GM12878 (cell line): ENCODE results near the gene TMEM63B. TPM values are rescaled to one million over a fixed set of nuclear protein-coding genes. Genes with fewer than 3 reads are reported as not detected.

Experiments
- ATAC-seq: fragments of 200-7000 bp; cut with Tn5 transposase; 3 replicates; pipeline ENCODE4 v1.9.1; 2020; ENCODE audit warnings: mild to moderate bottlenecking, moderate library complexity
- BruUV-seq: library from RNA; stranded (reverse); fragments of 400-500 nt; replicated peaks from 2 replicates; lab custom pipeline; 2021; lab: Mats Ljungman, UMichigan
- CTCF ChIA-PET: fragments of 300-600 bp; sonication (Branson Sonifier 250); formaldehyde crosslinking; extraction: SDS; loops from one replicate; lab custom pipeline; 2021; ENCODE audit warnings: inconsistent platforms; lab: Yijun Ruan, JAX
- POLR2A ChIA-PET: fragments of 350-600 bp; formaldehyde crosslinking; extraction: SDS; loops from one replicate; lab custom pipeline; 2021; ENCODE audit warnings: inconsistent platforms; lab: Charles Lee
- RAD21 ChIA-PET: fragments of 300-600 bp; sonication (Branson Sonifier 250); formaldehyde crosslinking; loops from one replicate; lab custom pipeline; 2023; ENCODE audit warnings: antibody characterized with exemption; ENCODE audit not compliant: unreplicated experiment; lab: Charles Lee
- SMC1A ChIA-PET: fragments of 300-600 bp; sonication (Branson Sonifier 250); formaldehyde crosslinking; loops from one replicate; lab custom pipeline; 2023; ENCODE audit not compliant: unreplicated experiment, uncharacterized antibody; lab: Charles Lee
- DNase-seq: peaks from one replicate; pipeline ENCODE4 v3.0.0-alpha.2; 2011; ENCODE audit warnings: low read depth, low spot score
- FAIRE-seq: peaks from 3 replicates; lab custom pipeline; 2011; peaks lifted over from hg19 to GRCh38; lab: Jason Lieb, UNC
- H2AFZ ChIP-seq: 2 replicates; pipeline ENCODE4 v1.6.0; 2011; ENCODE audit warnings: low read depth, low read length, control low read depth; ENCODE audit not compliant: control insufficient read depth
- H3K27ac ChIP-seq: 2 replicates; pipeline ENCODE4 v1.5.1; 2011; ENCODE audit warnings: control low read depth; ENCODE audit not compliant: control insufficient read depth, insufficient read depth
- H3K27me3 ChIP-seq, 2 experiments: replicated peaks in 1 of 2; 2 replicates each; pipeline versions ENCODE4 v1.6.0 to v1.6.1; 2011; ENCODE audit warnings: low read length in 1 of 2; ENCODE audit not compliant: control insufficient read depth in 2 of 2, insufficient read depth in 2 of 2
- H3K36me3 ChIP-seq, 2 experiments: 2 replicates each; pipeline ENCODE4 v1.5.1; 2011; ENCODE audit warnings: low read length in 1 of 2; ENCODE audit not compliant: control insufficient read depth in 2 of 2, insufficient read depth in 2 of 2
- H3K4me1 ChIP-seq: 2 replicates; pipeline ENCODE4 v1.6.1; 2011; ENCODE audit warnings: mild to moderate bottlenecking, low read length, moderate library complexity, mixed read lengths; ENCODE audit not compliant: control insufficient read depth, insufficient read depth
- H3K4me2 ChIP-seq: 2 replicates; pipeline ENCODE4 v1.6.0; 2011; ENCODE audit warnings: control low read depth; ENCODE audit not compliant: control insufficient read depth, insufficient read depth
- H3K4me3 ChIP-seq: fragments of 200-600 bp; sonication (generic); 2 replicates; pipeline ENCODE4 v1.5.1; 2016
- H3K79me2 ChIP-seq: 2 replicates; pipeline ENCODE4 v1.6.0; 2011; ENCODE audit warnings: low read length; ENCODE audit not compliant: control insufficient read depth, insufficient read depth
- H3K9ac ChIP-seq: 2 replicates; pipeline ENCODE4 v1.8.0; 2011; ENCODE audit warnings: low read length, control low read depth, mixed read lengths; ENCODE audit not compliant: control insufficient read depth, insufficient read depth
- H3K9me3 ChIP-seq: replicated peaks from 3 replicates; pipeline ENCODE4 v1.5.1; 2011; ENCODE audit warnings: mild to moderate bottlenecking, low read length; ENCODE audit not compliant: control insufficient read depth, insufficient read depth
- H4K20me1 ChIP-seq: 2 replicates; pipeline ENCODE4 v1.6.0; 2011; ENCODE audit not compliant: control insufficient read depth, insufficient read depth
- BCL3 ChIP-seq: IDR thresholded peaks from 2 replicates; pipeline ENCODE4 v1.6.1; 2011; ENCODE audit warnings: borderline replicate concordance, low read depth, mild to moderate bottlenecking, moderate library complexity, low read length; ENCODE audit not compliant: insufficient read depth, poor library complexity, severe bottlenecking
- BHLHE40 ChIP-seq, 2 experiments: fragments of 450-650 bp in 1 of 2; IDR thresholded peaks; 2 replicates each; pipeline ENCODE4 v1.6.1; 2011 to 2017; ENCODE audit warnings: low read depth in 2 of 2, borderline replicate concordance in 1 of 2, improper control_type of control experiment in 1 of 2, low read length in 1 of 2, mild to moderate bottlenecking in 1 of 2
- CTCF ChIP-seq, 3 experiments: IDR thresholded peaks in 2 of 3; conservative IDR thresholded peaks in 1 of 3; 2 replicates each; pipeline ENCODE4 v1.5.1; 2011; ENCODE audit warnings: low read depth in 3 of 3, low read length in 3 of 3, mild to moderate bottlenecking in 3 of 3, control low read depth in 2 of 3, moderate library complexity in 2 of 3, inconsistent platforms in 1 of 3, mixed read lengths in 1 of 3; ENCODE audit not compliant: control insufficient read depth in 2 of 3, insufficient read depth in 1 of 3; ENCODE audit errors: extremely low read depth in 1 of 3
- FOS ChIP-seq: IDR thresholded peaks from 3 replicates; pipeline ENCODE4 v1.6.1; 2011; ENCODE audit warnings: borderline replicate concordance; ENCODE audit not compliant: insufficient read length; ENCODE audit errors: extremely low read depth
- PML ChIP-seq: IDR thresholded peaks from 2 replicates; pipeline ENCODE4 v1.6.1; 2012; ENCODE audit warnings: low read length, inconsistent platforms
- SRF ChIP-seq, 2 experiments: IDR thresholded peaks; 2 replicates each; pipeline ENCODE4 v1.6.1; 2011; ENCODE audit warnings: low read depth in 2 of 2, low read length in 2 of 2, mild to moderate bottlenecking in 1 of 2, moderate library complexity in 1 of 2
- SUZ12 ChIP-seq: fragments of 200-600 bp; sonication (generic); IDR thresholded peaks from one replicate; pipeline ENCODE4 v1.6.1; 2018; ENCODE audit warnings: antibody characterized with exemption, mild to moderate bottlenecking; ENCODE audit not compliant: unreplicated experiment
- WGBS: methylation state at CpG from one replicate; pipeline ENCODE4 v1.1.6; 2016; ENCODE audit warnings: low lambda C conversion rate; ENCODE audit not compliant: insufficient replicate concordance, insufficient coverage; ENCODE audit errors: missing lambda C conversion rate; 5-methylcytosine and 5-hydroxymethylcytosine counted together
- in situ Hi-C: fragments of 300-500 bp; cut with MboI; formaldehyde crosslinking; loops from 9 replicates; pipeline ENCODE4 v1.14.3; 2018; ENCODE audit warnings: mixed read lengths
- intact Hi-C: fragments of 100-400 bp; cut with micrococcal nuclease; formaldehyde crosslinking; loops from one replicate; pipeline ENCODE4 v1.14.2; 2022; ENCODE audit not compliant: unreplicated experiment
- polyA plus RNA-seq, 11 experiments: library from polyadenylated mRNA; depleted of rRNA in 4 of 11; unstranded in 6 of 11; stranded (reverse) in 5 of 11; fragments of >200 nt; fragmentation: Nextera tagmentation in 4 of 11; fragmentation: Illumina TruSeq in 1 of 11; extraction: Ambion mirVana in 4 of 11; extraction: Trizol in 1 of 11; gene quantifications; 1 replicate in 1 of 11; 2 replicates in 10 of 11; pipeline versions ENCODE4 v1.2.1 to v1.2.3, GENCODE V29; 2011 to 2016; ENCODE audit warnings: inconsistent platforms in 2 of 11, missing spikeins in 2 of 11, low read depth in 1 of 11
- total RNA-seq, 4 experiments: library from RNA; depleted of rRNA in 3 of 4; stranded (reverse); fragments of >200 nt in 3 of 4; fragmentation: Illumina TruSeq in 1 of 4; extraction: Trizol in 1 of 4; gene quantifications; 2 replicates each; pipeline versions ENCODE4 v1.2.1 to v1.2.3, GENCODE V29; 2013 to 2021

Gene TMEM63B
- total and polyA plus RNA-seq, 10 of the 15 experiments (the other 5 are each of a cell fraction or from before 2014, with no cell fraction given) = 0.09 to 15.0 (median 7.1) TPM; not detected in 1

- H3K9ac ChIP-seq = no peak overlapping the region
- TF ChIP-seq BCL3 (no peak), PML (no peak), CTCF (IDR thresholded peaks at IDR 0.05 in 2 of 3, conservative IDR thresholded peaks at IDR 0.05 in 1 of 3; ENCODE audit: control insufficient read depth in 2 of 3, extremely low read depth in 1 of 3, insufficient read depth in 1 of 3, low read depth in 3 of 3, low read length in 3 of 3) (peak in 2 of 3 experiments; percentile 16 to 19; a peak in 2 of 6 replicates), SRF (IDR thresholded peaks at IDR 0.05; ENCODE audit: low read depth in 2 of 2, low read length in 2 of 2) (no peak), SUZ12 (no peak), FOS (no peak), BHLHE40 (IDR thresholded peaks at IDR 0.05; ENCODE audit: borderline replicate concordance in 1 of 2, low read depth in 2 of 2, low read length in 1 of 2) (no peak)
- ATAC-seq (no peak; the same call in 2 of the 3 replicates), FAIRE-seq (no peak), DNase-seq (no peak)
- H3K4me3 ChIP-seq = no peak overlapping the region
- no peaks in the 10 kb centered on the region for H3K9me3 ChIP-seq
- H4K20me1 ChIP-seq = peaks cover 3% of the 10 kb centered on the region; the same call in 1 of the 2 replicates
- POLR2A ChIA-PET = no interaction called here
- intact Hi-C loops = no loop called here
- H3K36me3 ChIP-seq = peaks cover 20 to 29% of the 10 kb centered on the region in 2 experiments
- RAD21 ChIA-PET = no interaction called here
- no peaks in the 10 kb centered on the region for H3K4me1 ChIP-seq
- H2AFZ ChIP-seq = no peak overlapping the region
- no peak overlapping the region for H3K4me2 ChIP-seq
- no peaks in the 10 kb centered on the region for H3K27me3 ChIP-seq
- in situ Hi-C loops = no loop called here
- peaks cover 24% of the 10 kb centered on the region for H3K79me2 ChIP-seq
- no TSS peak for BruUV-seq
- SMC1A ChIA-PET = interaction anchor here (1.0 kb wide), 1 partner anchor 18 kb away, joined by 3 read pairs; no protein-coding TSS in a partner anchor
- CTCF ChIA-PET = interaction anchor here (0.6 kb wide), 1 partner anchor 14 kb away, joined by 3 read pairs; no protein-coding TSS in a partner anchor
- 83% methylated on average over 3 of the region's 3 CpGs for WGBS
- no peak overlapping the region for H3K27ac ChIP-seq
Measured at GRCh38 chr6:44113414-44113813, 13.9 kb upstream of the TMEM63B start.
